ENCODE results near the gene IL27RA.

GRCh38 chr19:14050512-14050911 is 18.9 kb downstream of the IL27RA start:
- TF ChIP-seq CTCF (IDR thresholded peaks at IDR 0.05) (no peak), TCF7L2 (IDR thresholded peaks at IDR 0.05; ENCODE audit: low read depth, low read length) (no peak)

All from Panc1 (cell line).